ENCODE measurements around the gene AMOTL1. TPM values are rescaled to one million over a fixed set of nuclear protein-coding genes. Genes with fewer than 3 reads are reported as not detected.

AMOTL1 gene
- total RNA-seq, 1 donor from 2014 or later = 45.8 TPM

GRCh38 chr11:94725097-94725496, 43.1 kb upstream of the AMOTL1 start:
- TF ChIP-seq CTCF (IDR thresholded peaks at IDR 0.05; ENCODE audit: unreplicated experiment) = no peak
- Mint-ChIP-seq H3K27me3 (peaks cover 9% of the 10 kb centered on the region), H3K9me3 (ENCODE audit: low read depth) (no peaks in the 10 kb centered on the region), H3K36me3 (ENCODE audit: insufficient read depth) (no peaks in the 10 kb centered on the region), H3K4me3 (ENCODE audit: low read depth) (no peak overlapping the region), H3K4me1 (ENCODE audit: low read depth) (peaks cover 3% of the 10 kb centered on the region), H3K27ac (no peak overlapping the region)
- DNase-seq (ENCODE audit: low spot score, unreplicated experiment) = no peak

- DNase-seq (ENCODE audit: low spot score, unreplicated experiment) = no peak
- no peak overlapping the region for H3K4me3 Mint-ChIP-seq (ENCODE audit: low read depth)
- no peaks in the 10 kb centered on the region for H3K4me1 Mint-ChIP-seq (ENCODE audit: low read depth)
- no peaks in the 10 kb centered on the region for H3K36me3 Mint-ChIP-seq (ENCODE audit: insufficient read depth)
- no peaks in the 10 kb centered on the region for H3K9me3 Mint-ChIP-seq (ENCODE audit: low read depth)
- no peak for TF ChIP-seq CTCF (IDR thresholded peaks at IDR 0.05; ENCODE audit: unreplicated experiment)
- no peak overlapping the region for H3K27ac Mint-ChIP-seq
- H3K27me3 Mint-ChIP-seq = peaks cover 32% of the 10 kb centered on the region
These were observed 40.3 kb upstream of the AMOTL1 start for GRCh38 chr11:94727819-94728218.

- H3K36me3 Mint-ChIP-seq (ENCODE audit: insufficient read depth) = no peaks in the 10 kb centered on the region
- no peak overlapping the region for H3K4me3 Mint-ChIP-seq (ENCODE audit: low read depth)
- no peak for DNase-seq (ENCODE audit: low spot score, unreplicated experiment)
- no peaks in the 10 kb centered on the region for H3K9me3 Mint-ChIP-seq (ENCODE audit: low read depth)
- peaks cover 38% of the 10 kb centered on the region for H3K27me3 Mint-ChIP-seq
- H3K27ac Mint-ChIP-seq = no peak overlapping the region
- TF ChIP-seq CTCF (IDR thresholded peaks at IDR 0.05; ENCODE audit: unreplicated experiment) = no peak
- no peaks in the 10 kb centered on the region for H3K4me1 Mint-ChIP-seq (ENCODE audit: low read depth)
These were observed 39.6 kb upstream of the AMOTL1 start for GRCh38 chr11:94728541-94728940.

GRCh38 chr11:94728966-94729751, 39.0 kb upstream of the AMOTL1 start:
- Mint-ChIP-seq H3K4me1 (ENCODE audit: low read depth) (peaks cover 2% of the 10 kb centered on the region), H3K27me3 (peaks cover 40% of the 10 kb centered on the region), H3K36me3 (ENCODE audit: insufficient read depth) (no peaks in the 10 kb centered on the region), H3K4me3 (ENCODE audit: low read depth) (no peak overlapping the region), H3K27ac (no peak overlapping the region), H3K9me3 (ENCODE audit: low read depth) (no peaks in the 10 kb centered on the region)
- no peak for TF ChIP-seq CTCF (IDR thresholded peaks at IDR 0.05; ENCODE audit: unreplicated experiment)
- no peak for DNase-seq (ENCODE audit: low spot score, unreplicated experiment)

- Mint-ChIP-seq H3K27ac (no peak overlapping the region), H3K27me3 (peaks cover 38% of the 10 kb centered on the region), H3K9me3 (ENCODE audit: low read depth) (no peaks in the 10 kb centered on the region), H3K4me1 (ENCODE audit: low read depth) (peaks cover 7% of the 10 kb centered on the region), H3K4me3 (ENCODE audit: low read depth) (no peak overlapping the region), H3K36me3 (ENCODE audit: insufficient read depth) (no peaks in the 10 kb centered on the region)
- DNase-seq (ENCODE audit: low spot score, unreplicated experiment) = no peak
- no peak for TF ChIP-seq CTCF (IDR thresholded peaks at IDR 0.05; ENCODE audit: unreplicated experiment)
These were observed 38.0 kb upstream of the AMOTL1 start for GRCh38 chr11:94730153-94730552.
